Immature natural killer cell (primary cell): ENCODE data around the gene BTN3A1. TPM values are rescaled to one million over a fixed set of nuclear protein-coding genes. Genes with fewer than 3 reads are reported as not detected.
"Not testable (repeated sequence)": the region's sequence is repeated elsewhere in the genome, so short reads cannot be mapped to it uniquely, and the experiment has no call there.

Source experiments
- DNase-seq, 3 donors: peaks; one replicate each; pipeline ENCODE4 v3.0.0; 2022; ENCODE audit warnings: mixed read lengths in 1 of 3
- H3K27ac Mint-ChIP-seq, 6 donors: one replicate each; pipeline ENCODE4 v1.8.0; 2020; ENCODE audit warnings: mixed read lengths in 6 of 6, mild to moderate bottlenecking in 5 of 6, inconsistent platforms in 4 of 6, moderate library complexity in 3 of 6
- H3K27me3 Mint-ChIP-seq, 3 donors: one replicate each; pipeline ENCODE4 v1.8.0; 2020 to 2021; ENCODE audit warnings: low read depth in 3 of 3, mild to moderate bottlenecking in 3 of 3, mixed read lengths in 3 of 3, moderate library complexity in 3 of 3, inconsistent platforms in 1 of 3
- H3K36me3 Mint-ChIP-seq, 3 donors: one replicate each; pipeline ENCODE4 v1.8.0; 2020; ENCODE audit warnings: mixed read lengths in 3 of 3, inconsistent platforms in 2 of 3, mild to moderate bottlenecking in 2 of 3
- H3K4me1 Mint-ChIP-seq, 2 donors: one replicate each; pipeline ENCODE4 v1.8.0; 2020; ENCODE audit warnings: inconsistent platforms in 2 of 2, mild to moderate bottlenecking in 2 of 2, mixed read lengths in 2 of 2, moderate library complexity in 1 of 2
- H3K4me3 Mint-ChIP-seq, 5 donors: one replicate each; pipeline ENCODE4 v1.8.0; 2020; ENCODE audit warnings: mild to moderate bottlenecking in 5 of 5, mixed read lengths in 5 of 5, inconsistent platforms in 3 of 5, moderate library complexity in 3 of 5
- H3K9me3 Mint-ChIP-seq, 6 donors: one replicate each; pipeline ENCODE4 v1.8.0; 2020; ENCODE audit warnings: mild to moderate bottlenecking in 6 of 6, mixed read lengths in 6 of 6, inconsistent platforms in 4 of 6, moderate library complexity in 3 of 6
- polyA plus RNA-seq, 3 donors: library from polyadenylated mRNA; unstranded; fragments of 300-500 nt; fragmentation: Illumina TruSeq; gene quantifications; one replicate each; pipeline ENCODE4 v1.2.3, GENCODE V29; 2021

BTN3A1 gene
- polyA plus RNA-seq, 3 donors from 2014 or later: 57.3 to 117 (median 98.5) TPM

DNA sequence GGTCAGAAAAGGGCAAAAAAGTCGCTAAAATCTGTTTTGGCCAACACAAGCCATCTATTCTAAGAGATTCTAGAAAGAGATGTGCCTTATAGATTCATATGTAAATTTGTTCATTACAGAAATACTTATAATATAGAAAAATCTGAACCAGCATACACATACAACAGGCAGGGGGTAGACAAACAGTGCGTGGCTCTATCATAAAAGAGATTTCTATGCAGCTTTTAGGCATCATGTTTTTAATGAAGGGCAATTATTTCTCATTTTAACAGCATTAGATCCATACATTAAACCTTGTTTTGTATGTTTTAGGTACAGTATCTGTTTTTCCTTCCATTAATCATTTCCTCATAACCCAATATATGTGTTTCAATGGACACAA lies 38.9 kb downstream of the BTN3A1 start:
- Mint-ChIP-seq H3K4me1 (peaks cover 61 to 65% of the 10 kb centered on the region in 2 donors), H3K27me3 (peaks cover 9% of the 10 kb centered on the region in 3 donors), H3K9me3 (no peaks in the 10 kb centered on the region), H3K4me3 (peak overlapping the region; percentile 97 to 100 (median 99)), H3K27ac (peak overlapping the region; percentile 98 to 100 (median 99)), H3K36me3 (peaks cover 20 to 21% (median 20%) of the 10 kb centered on the region in 3 donors)
- no peak for DNase-seq

- Mint-ChIP-seq H3K36me3 (peaks cover 20 to 29% (median 24%) of the 10 kb centered on the region in 3 donors), H3K27me3 (peaks cover 9% of the 10 kb centered on the region in 3 donors), H3K27ac (peak overlapping the region; percentile 81 to 99 (median 98)), H3K9me3 (no peaks in the 10 kb centered on the region), H3K4me1 (peaks cover 71 to 75% of the 10 kb centered on the region in 2 donors), H3K4me3 (peak overlapping the region; percentile 97 to 100 (median 99))
- DNase-seq: peak in 1 of 3 donors; percentile 9
These were observed 39.9 kb downstream of the BTN3A1 start for GRCh38 chr6:26441977-26442376.

DNA sequence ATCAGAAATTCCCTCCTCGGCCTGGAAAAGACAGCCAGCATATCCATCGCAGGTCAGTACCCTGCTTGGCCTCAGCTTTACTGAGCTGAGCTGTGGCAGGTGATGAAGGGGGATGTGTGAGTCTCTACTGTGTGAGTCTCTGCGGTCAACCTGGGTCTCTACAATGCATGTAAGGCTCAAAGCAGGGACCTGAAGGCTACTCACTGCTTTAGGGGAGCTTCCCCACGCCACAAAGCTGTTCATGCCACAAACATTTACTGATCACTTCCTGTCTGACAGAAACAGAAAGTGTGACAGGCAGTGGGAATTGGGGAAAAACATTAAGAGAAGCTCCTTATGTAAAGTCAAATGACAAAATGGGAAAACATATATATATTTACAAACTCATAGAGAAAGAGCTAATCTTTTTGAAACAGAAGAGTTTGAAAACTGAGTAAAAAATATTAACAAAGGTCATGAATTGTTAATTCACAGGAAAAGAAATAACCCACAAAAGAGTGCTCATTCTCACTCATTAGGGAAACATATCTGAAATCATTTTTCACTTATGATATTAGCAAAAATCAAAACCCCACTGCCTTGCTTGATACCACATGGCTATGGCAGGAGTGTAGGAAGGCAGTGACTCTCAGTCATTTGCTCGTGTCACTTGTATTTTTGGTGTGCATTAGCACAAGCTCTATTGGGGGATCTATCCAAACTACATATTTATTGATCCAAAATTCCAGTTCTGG lies 44.0 kb downstream of the BTN3A1 start:
- H3K4me3 Mint-ChIP-seq: peak overlapping the region in 3 of 5 donors; percentile 18 to 64 (median 21)
- DNase-seq: peak in 1 of 3 donors; percentile 21
- peaks cover 0 to 3% (median 0%) of the 10 kb centered on the region in 3 donors for H3K27me3 Mint-ChIP-seq
- H3K4me1 Mint-ChIP-seq: peaks cover 51 to 63% of the 10 kb centered on the region in 2 donors
- H3K36me3 Mint-ChIP-seq: peaks cover 36 to 63% (median 47%) of the 10 kb centered on the region in 3 donors
- no peaks in the 10 kb centered on the region for H3K9me3 Mint-ChIP-seq
- peak overlapping the region; percentile 18 to 90 (median 74) for H3K27ac Mint-ChIP-seq

DNA sequence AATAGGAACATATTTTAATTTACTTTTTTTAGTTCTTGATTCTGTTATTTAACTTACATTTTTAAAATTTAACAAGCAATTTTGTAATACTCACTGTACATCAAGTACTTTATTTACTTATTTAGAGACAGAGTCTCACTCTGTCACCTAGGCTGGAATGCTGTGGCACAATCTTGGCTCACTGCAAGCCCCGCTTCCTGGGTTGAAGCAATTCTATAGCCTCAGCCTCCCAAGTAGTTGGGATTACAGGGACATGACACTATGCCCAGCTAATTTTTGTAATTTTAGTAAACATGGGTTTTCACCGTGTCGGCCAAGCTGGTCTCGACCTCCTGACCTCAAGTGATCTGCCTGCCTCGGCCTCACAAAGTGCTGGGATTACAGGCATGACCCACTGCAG lies 45.2 kb downstream of the BTN3A1 start:
- H3K27ac Mint-ChIP-seq: peak overlapping the region in 2 of 6 donors; percentile 23 to 27
- no peak overlapping the region for H3K4me3 Mint-ChIP-seq

DNA sequence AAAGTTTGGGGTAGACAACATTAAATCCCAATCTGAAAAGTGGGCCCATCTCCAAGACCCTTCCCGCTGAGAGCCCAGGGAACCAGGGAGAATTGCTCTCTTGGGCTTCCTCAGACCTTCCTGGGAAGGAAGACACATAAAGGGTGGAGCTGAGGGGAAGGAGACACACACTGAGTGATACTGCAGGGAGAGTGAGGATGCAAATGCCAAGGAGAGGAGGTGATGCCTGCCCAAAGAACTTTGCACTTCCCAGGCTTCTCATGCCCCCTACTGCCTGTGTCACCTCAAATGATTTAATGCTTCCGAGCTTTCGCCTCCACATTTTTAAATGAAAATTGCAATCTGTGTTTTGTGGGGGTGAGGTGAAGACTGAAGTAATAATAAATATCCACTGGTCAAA lies 48.2 kb downstream of the BTN3A1 start:
- Mint-ChIP-seq H3K9me3 (no peaks in the 10 kb centered on the region), H3K4me1 (peaks cover 18 to 39% of the 10 kb centered on the region in 2 donors), H3K36me3 (peaks cover 25 to 58% (median 40%) of the 10 kb centered on the region in 3 donors), H3K27me3 (peaks cover 0 to 3% (median 0%) of the 10 kb centered on the region in 3 donors), H3K4me3 (no peak overlapping the region), H3K27ac (peak overlapping the region in 5 of 6 donors; percentile 5 to 79 (median 32))
- no peak for DNase-seq

More for the DNA sequence above, 45.2 kb downstream of the BTN3A1 start:
- peaks cover 0 to 3% (median 0%) of the 10 kb centered on the region in 3 donors for H3K27me3 Mint-ChIP-seq
- H3K36me3 Mint-ChIP-seq: peaks cover 36 to 72% (median 54%) of the 10 kb centered on the region in 3 donors
- peaks cover 44 to 61% of the 10 kb centered on the region in 2 donors for H3K4me1 Mint-ChIP-seq
- no peak for DNase-seq
- no peaks in the 10 kb centered on the region for H3K9me3 Mint-ChIP-seq

GRCh38 chr6:26452631-26453235 lies 50.7 kb downstream of the BTN3A1 start:
- peak overlapping the region in 5 of 6 donors; percentile 42 to 83 (median 52) for H3K27ac Mint-ChIP-seq
- DNase-seq: no peak
- peaks cover under 1 to 4% (median 2%) of the 10 kb centered on the region in 3 donors for H3K27me3 Mint-ChIP-seq
- peaks cover 14 to 40% (median 33%) of the 10 kb centered on the region in 3 donors for H3K36me3 Mint-ChIP-seq
- no peaks in the 10 kb centered on the region for H3K9me3 Mint-ChIP-seq
- H3K4me1 Mint-ChIP-seq: peaks cover 14 to 36% of the 10 kb centered on the region in 2 donors
- H3K4me3 Mint-ChIP-seq: no peak overlapping the region

DNA sequence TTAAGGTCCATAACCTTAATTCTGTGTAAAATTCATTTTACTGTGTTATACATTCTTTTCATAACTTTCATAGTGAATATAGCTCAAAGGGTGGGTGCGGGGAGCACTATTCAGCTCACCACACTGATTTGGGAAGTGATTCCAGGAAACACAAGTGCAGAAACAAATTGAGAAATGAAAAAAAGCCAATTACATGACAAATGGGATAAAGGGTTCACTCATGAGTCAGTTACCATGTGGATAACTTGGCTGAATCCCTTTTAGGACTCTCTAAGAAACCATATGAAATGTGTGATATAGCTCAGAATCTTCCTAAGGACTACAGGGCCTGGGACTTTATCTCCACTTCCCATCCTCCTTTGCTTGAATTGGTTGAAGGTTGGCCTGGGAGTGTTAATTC lies 52.6 kb downstream of the BTN3A1 start:
- Mint-ChIP-seq H3K27me3 (peaks cover 2 to 7% (median 4%) of the 10 kb centered on the region in 3 donors), H3K27ac (peak overlapping the region in 3 of 6 donors; percentile 23 to 34 (median 31)), H3K9me3 (no peaks in the 10 kb centered on the region), H3K36me3 (peaks cover 7 to 30% (median 21%) of the 10 kb centered on the region in 3 donors), H3K4me3 (no peak overlapping the region), H3K4me1 (peaks cover 30 to 48% of the 10 kb centered on the region in 2 donors)
- no peak for DNase-seq

DNA sequence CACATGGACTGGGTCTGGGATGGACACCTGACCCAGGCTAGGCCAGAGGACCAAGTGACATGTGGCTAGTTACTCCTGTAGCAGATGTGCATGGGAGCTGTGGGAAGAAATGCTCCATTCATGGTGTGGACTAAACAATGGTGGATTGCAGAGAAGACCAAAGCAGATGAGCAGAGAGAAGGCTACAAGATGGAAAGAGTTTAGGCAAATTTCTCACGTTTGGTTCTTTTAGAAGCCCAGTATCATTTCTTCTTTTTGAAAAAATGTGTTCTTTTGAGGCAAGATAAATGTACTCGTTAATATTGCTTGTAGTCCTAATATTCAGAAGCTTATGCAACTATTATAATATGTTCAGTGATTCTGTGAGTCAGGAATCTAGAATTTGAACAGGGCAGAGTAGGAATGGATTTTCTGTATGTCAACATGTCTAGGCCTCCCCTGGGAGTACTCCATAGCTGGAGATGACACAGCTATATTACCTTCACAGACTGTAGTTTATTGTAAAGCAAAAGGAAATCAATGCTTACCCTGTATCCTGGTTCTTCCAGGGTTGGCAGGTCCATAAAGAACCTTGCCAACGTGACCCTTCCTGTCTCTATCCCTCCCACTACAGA lies 53.4 kb downstream of the BTN3A1 start:
- no peak for DNase-seq
- Mint-ChIP-seq H3K4me3 (no peak overlapping the region), H3K27me3 (peaks cover 2 to 5% (median 4%) of the 10 kb centered on the region in 3 donors), H3K4me1 (peaks cover 38 to 57% of the 10 kb centered on the region in 2 donors), H3K9me3 (no peaks in the 10 kb centered on the region), H3K27ac (peak overlapping the region in 4 of 6 donors; percentile 33 to 85 (median 40)), H3K36me3 (peaks cover 4 to 30% (median 19%) of the 10 kb centered on the region in 3 donors)

GRCh38 chr6:26457264-26457805 lies 55.3 kb downstream of the BTN3A1 start:
- peaks cover 2 to 4% (median 4%) of the 10 kb centered on the region in 3 donors for H3K27me3 Mint-ChIP-seq
- H3K36me3 Mint-ChIP-seq: peaks cover 12 to 28% (median 16%) of the 10 kb centered on the region in 3 donors
- H3K4me1 Mint-ChIP-seq: peaks cover 53 to 66% of the 10 kb centered on the region in 2 donors
- peak overlapping the region; percentile 89 to 99 (median 98) for H3K27ac Mint-ChIP-seq
- no peak for DNase-seq
- no peaks in the 10 kb centered on the region for H3K9me3 Mint-ChIP-seq
- H3K4me3 Mint-ChIP-seq: peak overlapping the region; percentile 97 to 100 (median 99)

DNA sequence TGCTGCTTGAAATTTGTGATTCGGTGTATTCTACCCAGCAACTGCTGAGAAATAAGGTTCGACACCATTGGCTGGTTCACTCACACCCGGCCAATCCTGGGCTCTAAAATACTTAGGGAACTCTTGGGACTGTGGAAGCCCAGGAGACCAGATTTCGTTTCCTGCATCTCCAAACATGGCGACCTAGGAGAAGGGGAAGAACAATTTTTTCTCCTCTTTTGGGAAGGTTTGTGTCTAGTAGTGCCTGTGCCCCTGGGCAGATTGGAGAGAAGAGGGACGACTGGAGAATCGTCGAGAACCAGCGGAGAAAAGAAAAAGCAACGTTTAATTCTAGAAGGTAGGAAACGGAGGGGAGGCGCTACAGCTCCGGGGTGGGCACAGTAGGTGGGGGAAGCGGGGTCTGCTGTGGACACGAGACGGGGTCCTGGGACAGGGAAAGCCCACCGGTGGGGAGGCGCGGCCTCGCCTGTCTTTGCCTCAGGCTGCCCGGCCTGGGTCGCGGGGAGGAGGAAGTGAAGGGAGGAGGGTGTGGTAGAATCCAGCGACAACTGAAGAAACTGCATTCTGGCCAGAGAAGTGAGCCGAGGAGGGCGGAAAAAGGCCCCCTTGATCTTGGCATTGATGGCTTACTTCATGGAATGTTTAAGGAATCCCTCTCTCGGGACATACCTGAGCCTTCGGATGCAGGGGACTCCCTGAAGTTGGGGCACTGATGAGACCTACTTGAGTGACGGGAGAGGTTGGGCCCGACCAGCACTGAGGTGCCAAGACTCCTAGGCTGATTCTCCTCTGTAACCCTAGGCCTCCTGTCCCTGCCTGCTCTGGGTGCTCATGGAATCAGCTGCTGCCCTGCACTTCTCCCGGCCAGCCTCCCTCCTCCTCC lies 56.0 kb downstream of the BTN3A1 start, which contains the start of gene BTN2A1:
BTN2A1 (plus strand) TSS at position 150 of the 883 bp plus-strand sequence; CDS start at position 832, 682 bp downstream.
- Mint-ChIP-seq H3K36me3 (peaks cover 15 to 34% (median 21%) of the 10 kb centered on the region in 3 donors), H3K9me3 (no peaks in the 10 kb centered on the region), H3K4me3 (peak within 1 kb of the TSS; percentile 97 to 100 (median 99)), H3K4me1 (peaks cover 60 to 68% of the 10 kb centered on the region in 2 donors), H3K27me3 (peaks cover 2 to 4% (median 4%) of the 10 kb centered on the region in 3 donors), H3K27ac (peak within 1 kb of the TSS; percentile 89 to 99 (median 98))
- peak; percentile 79 to 80 (median 79) for DNase-seq

GRCh38 chr6:26459023-26459810 lies 57.1 kb downstream of the BTN3A1 start:
- H3K27ac Mint-ChIP-seq: peak overlapping the region; percentile 51 to 89 (median 80)
- peaks cover 2 to 4% (median 4%) of the 10 kb centered on the region in 3 donors for H3K27me3 Mint-ChIP-seq
- H3K36me3 Mint-ChIP-seq: peaks cover 24 to 46% (median 31%) of the 10 kb centered on the region in 3 donors
- peak overlapping the region; percentile 69 to 99 (median 76) for H3K4me3 Mint-ChIP-seq
- H3K4me1 Mint-ChIP-seq: peaks cover 66 to 75% of the 10 kb centered on the region in 2 donors
- no peak for DNase-seq
- H3K9me3 Mint-ChIP-seq: no peaks in the 10 kb centered on the region

DNA sequence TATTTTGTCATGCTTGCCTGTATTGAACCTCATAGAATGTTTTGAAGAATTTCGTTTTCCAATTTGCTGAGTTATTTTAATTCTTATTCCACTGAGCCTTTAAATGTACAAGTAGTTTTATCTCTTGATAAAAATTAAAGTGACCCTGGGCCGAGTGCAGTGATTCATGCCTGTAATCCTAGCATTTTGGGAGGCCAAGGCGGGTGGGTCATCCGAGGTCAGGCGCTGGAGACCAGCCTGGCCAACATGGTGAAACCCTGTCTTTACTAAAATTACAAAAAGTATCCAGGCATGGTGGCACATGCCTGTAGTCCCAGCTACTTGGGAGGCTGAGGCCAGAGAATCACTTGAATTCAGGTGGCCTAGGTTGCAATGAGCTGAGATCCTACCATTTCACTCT lies 59.3 kb downstream of the BTN3A1 start:
- DNase-seq, H3K27me3 Mint-ChIP-seq, H3K9me3 Mint-ChIP-seq: not testable (repeated sequence)
- peak overlapping the region in 4 of 6 donors; percentile 14 to 72 (median 41) for H3K27ac Mint-ChIP-seq
- peaks cover 70 to 83% of the 10 kb centered on the region in 2 donors for H3K4me1 Mint-ChIP-seq
- H3K36me3 Mint-ChIP-seq: peaks cover 40 to 67% (median 48%) of the 10 kb centered on the region in 3 donors
- peak overlapping the region; percentile 2 to 99 (median 63) for H3K4me3 Mint-ChIP-seq
